ENCODE data around the gene TMEM164.

DNA sequence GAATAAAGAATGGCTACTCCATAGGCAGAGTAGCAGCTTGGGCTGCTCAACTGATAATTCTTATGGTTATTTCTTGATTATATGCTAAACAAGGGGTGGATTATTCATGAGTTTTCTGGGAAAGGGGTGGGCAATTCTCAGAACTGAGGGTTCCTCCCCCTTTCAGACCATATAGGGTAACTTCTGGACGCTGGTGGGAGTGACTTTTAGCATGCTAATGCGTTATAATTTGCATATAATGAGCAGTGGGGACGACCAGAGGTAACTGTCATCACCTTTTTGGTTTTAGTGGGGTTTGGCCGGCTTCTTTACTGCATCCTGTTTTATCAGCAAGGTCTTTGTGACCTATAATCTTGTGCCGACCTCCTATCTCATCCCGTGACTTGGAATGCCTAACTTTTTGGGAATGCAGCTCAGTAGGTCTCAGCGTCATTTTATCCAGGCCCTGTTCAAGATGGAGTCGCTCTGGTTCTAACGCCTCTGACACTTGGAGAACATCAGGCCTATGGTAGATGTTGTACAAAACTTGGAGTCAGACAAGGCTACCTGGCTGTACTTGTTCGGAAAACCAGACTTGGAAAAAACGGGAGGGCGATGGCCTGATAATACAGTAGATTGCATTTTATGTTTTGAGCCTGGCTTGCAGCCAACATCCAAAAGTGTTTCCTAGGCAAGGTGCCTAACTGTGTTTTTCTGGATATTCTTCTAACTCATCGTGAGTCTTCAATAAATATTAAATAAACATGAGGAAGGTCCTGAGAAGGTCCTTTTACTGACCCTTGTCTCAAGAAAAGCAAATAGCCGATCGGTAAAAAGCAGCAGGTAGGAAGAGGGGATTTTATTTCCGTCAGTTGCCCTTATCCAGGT, 1.8 kb upstream of the TMEM164 start:
- no peak for TF ChIP-seq CTCF (optimal IDR thresholded peaks at IDR 0.05 in 1 of 3, IDR thresholded peaks at IDR 0.05 in 1 of 3, conservative IDR thresholded peaks at IDR 0.05 in 1 of 3; ENCODE audit: extremely low read depth in 1 of 3, insufficient read depth in 2 of 3, low read length in 3 of 3)
- no peak for TF ChIP-seq EZH2 (IDR thresholded peaks at IDR 0.05; ENCODE audit: low read length)
